Activated T-cell treated with anti-CD3 and anti-CD28 coated beads, Interleukin-2, amount 50 U/mL, for 24 hours (primary cell): ENCODE results near the gene MAD1L1.
"Not testable (repeated sequence)": the region's sequence is repeated elsewhere in the genome, so short reads cannot be mapped to it uniquely, and the experiment has no call there.

Experiments
- DNase-seq: peaks from one replicate; pipeline ENCODE4 v3.0.0-alpha.2; 2020
- H3K27ac Mint-ChIP-seq: 2 replicates; pipeline ENCODE4 v1.8.0; 2020; ENCODE audit warnings: mild to moderate bottlenecking, mixed read lengths
- H3K27me3 Mint-ChIP-seq: 2 replicates; pipeline ENCODE4 v1.8.0; 2020; ENCODE audit warnings: mixed read lengths
- H3K36me3 Mint-ChIP-seq: 2 replicates; pipeline ENCODE4 v1.8.0; 2020; ENCODE audit warnings: low read depth, mixed read lengths
- H3K4me1 Mint-ChIP-seq: 2 replicates; pipeline ENCODE4 v1.8.0; 2020; ENCODE audit warnings: low read depth, mixed read lengths
- H3K4me3 Mint-ChIP-seq: 2 replicates; pipeline ENCODE4 v1.8.0; 2020; ENCODE audit warnings: mild to moderate bottlenecking, moderate library complexity, mixed read lengths
- H3K9me3 Mint-ChIP-seq: 2 replicates; pipeline ENCODE4 v1.8.0; 2020; ENCODE audit warnings: mixed read lengths

Gene MAD1L1

GRCh38 chr7:2037808-2038522 lies 194.8 kb downstream of the MAD1L1 start:
- peaks cover 55% of the 10 kb centered on the region for H3K4me1 Mint-ChIP-seq
- H3K27me3 Mint-ChIP-seq: no peaks in the 10 kb centered on the region
- H3K36me3 Mint-ChIP-seq: peaks cover 14% of the 10 kb centered on the region
- peak overlapping the region; percentile 74 for H3K4me3 Mint-ChIP-seq
- DNase-seq: peak; percentile 48
- H3K9me3 Mint-ChIP-seq: no peaks in the 10 kb centered on the region
- H3K27ac Mint-ChIP-seq: peak overlapping the region; percentile 81

GRCh38 chr7:2037301-2037807 lies 195.4 kb downstream of the MAD1L1 start:
- DNase-seq: peak; percentile 50
- no peaks in the 10 kb centered on the region for H3K9me3 Mint-ChIP-seq
- H3K4me1 Mint-ChIP-seq: peaks cover 59% of the 10 kb centered on the region
- H3K27me3 Mint-ChIP-seq: no peaks in the 10 kb centered on the region
- H3K36me3 Mint-ChIP-seq: peaks cover 9% of the 10 kb centered on the region
- peak overlapping the region; percentile 81 for H3K27ac Mint-ChIP-seq
- H3K4me3 Mint-ChIP-seq: peak overlapping the region; percentile 74

- Mint-ChIP-seq H3K36me3 (peaks cover 3% of the 10 kb centered on the region), H3K27ac (no peak overlapping the region), H3K4me3 (no peak overlapping the region), H3K9me3 (no peaks in the 10 kb centered on the region), H3K4me1 (peaks cover 57% of the 10 kb centered on the region), H3K27me3 (no peaks in the 10 kb centered on the region)
- DNase-seq: no peak
These were observed 196.0 kb downstream of the MAD1L1 start for GRCh38 chr7:2036786-2037185.

GRCh38 chr7:2036201-2036600 lies 196.5 kb downstream of the MAD1L1 start:
- H3K27me3 Mint-ChIP-seq, H3K27ac Mint-ChIP-seq, H3K4me3 Mint-ChIP-seq, H3K9me3 Mint-ChIP-seq, DNase-seq, H3K36me3 Mint-ChIP-seq: not testable (repeated sequence)
- peaks cover 57% of the 10 kb centered on the region for H3K4me1 Mint-ChIP-seq

GRCh38 chr7:2034291-2035201 lies 198.2 kb downstream of the MAD1L1 start:
- H3K4me3 Mint-ChIP-seq: no peak overlapping the region
- no peaks in the 10 kb centered on the region for H3K9me3 Mint-ChIP-seq
- no peak for DNase-seq
- peaks cover 47% of the 10 kb centered on the region for H3K4me1 Mint-ChIP-seq
- H3K27me3 Mint-ChIP-seq: no peaks in the 10 kb centered on the region
- H3K36me3 Mint-ChIP-seq: peaks cover 10% of the 10 kb centered on the region
- no peak overlapping the region for H3K27ac Mint-ChIP-seq

- no peak overlapping the region for H3K27ac Mint-ChIP-seq
- peaks cover 38% of the 10 kb centered on the region for H3K4me1 Mint-ChIP-seq
- H3K27me3 Mint-ChIP-seq: no peaks in the 10 kb centered on the region
- DNase-seq: no peak
- peaks cover 6% of the 10 kb centered on the region for H3K9me3 Mint-ChIP-seq
- peaks cover 18% of the 10 kb centered on the region for H3K36me3 Mint-ChIP-seq
- H3K4me3 Mint-ChIP-seq: no peak overlapping the region
These were observed 199.1 kb downstream of the MAD1L1 start for GRCh38 chr7:2033586-2034135.

- peaks cover 24% of the 10 kb centered on the region for H3K36me3 Mint-ChIP-seq
- H3K27me3 Mint-ChIP-seq: no peaks in the 10 kb centered on the region
- peaks cover 33% of the 10 kb centered on the region for H3K4me1 Mint-ChIP-seq
- no peak overlapping the region for H3K27ac Mint-ChIP-seq
- peaks cover 10% of the 10 kb centered on the region for H3K9me3 Mint-ChIP-seq
- no peak for DNase-seq
- H3K4me3 Mint-ChIP-seq: no peak overlapping the region
These were observed 199.8 kb downstream of the MAD1L1 start for GRCh38 chr7:2032876-2033407.

- peaks cover 29% of the 10 kb centered on the region for H3K36me3 Mint-ChIP-seq
- no peak overlapping the region for H3K27ac Mint-ChIP-seq
- H3K27me3 Mint-ChIP-seq: no peaks in the 10 kb centered on the region
- H3K4me1 Mint-ChIP-seq: peaks cover 26% of the 10 kb centered on the region
- no peak overlapping the region for H3K4me3 Mint-ChIP-seq
- H3K9me3 Mint-ChIP-seq: peaks cover 10% of the 10 kb centered on the region
- no peak for DNase-seq
These were observed 200.5 kb downstream of the MAD1L1 start for GRCh38 chr7:2032030-2032875.

- no peak overlapping the region for H3K27ac Mint-ChIP-seq
- peaks cover 36% of the 10 kb centered on the region for H3K36me3 Mint-ChIP-seq
- DNase-seq: no peak
- peaks cover 14% of the 10 kb centered on the region for H3K9me3 Mint-ChIP-seq
- H3K4me1 Mint-ChIP-seq: peaks cover 19% of the 10 kb centered on the region
- H3K4me3 Mint-ChIP-seq: no peak overlapping the region
- no peaks in the 10 kb centered on the region for H3K27me3 Mint-ChIP-seq
These were observed 201.3 kb downstream of the MAD1L1 start for GRCh38 chr7:2031451-2031845.

GRCh38 chr7:2030475-2031450 lies 202.0 kb downstream of the MAD1L1 start:
- no peak overlapping the region for H3K27ac Mint-ChIP-seq

GRCh38 chr7:2029936-2030335 lies 202.8 kb downstream of the MAD1L1 start:
- no peak for DNase-seq
- Mint-ChIP-seq H3K36me3 (peaks cover 46% of the 10 kb centered on the region), H3K27ac (no peak overlapping the region), H3K9me3 (peaks cover 26% of the 10 kb centered on the region), H3K4me1 (peaks cover 19% of the 10 kb centered on the region), H3K27me3 (no peaks in the 10 kb centered on the region), H3K4me3 (no peak overlapping the region)

More at GRCh38 chr7:2030475-2031450, 202.0 kb downstream of the MAD1L1 start:
- DNase-seq: no peak
- Mint-ChIP-seq H3K36me3 (peaks cover 41% of the 10 kb centered on the region), H3K9me3 (peaks cover 20% of the 10 kb centered on the region), H3K27me3 (no peaks in the 10 kb centered on the region), H3K4me3 (no peak overlapping the region), H3K4me1 (peaks cover 19% of the 10 kb centered on the region)

GRCh38 chr7:2029211-2029905 lies 203.4 kb downstream of the MAD1L1 start:
- peaks cover 32% of the 10 kb centered on the region for H3K9me3 Mint-ChIP-seq
- peaks cover 20% of the 10 kb centered on the region for H3K4me1 Mint-ChIP-seq
- no peak overlapping the region for H3K27ac Mint-ChIP-seq
- peaks cover 51% of the 10 kb centered on the region for H3K36me3 Mint-ChIP-seq
- DNase-seq: no peak
- H3K27me3 Mint-ChIP-seq: no peaks in the 10 kb centered on the region
- H3K4me3 Mint-ChIP-seq: no peak overlapping the region
